Lower leg skin (tissue), 3 donors: Measurements from ENCODE around the gene PDZRN3.

Source experiments
- POLR2A ChIP-seq, 2 donors: fragments of 450-650 bp; IDR thresholded peaks; one replicate each; pipeline ENCODE4 v1.6.1; 2016 to 2017; ENCODE audit warnings: antibody characterized with exemption in 2 of 2, mild to moderate bottlenecking in 1 of 2, moderate library complexity in 1 of 2
- TF ChIP-seq, protein P1 (sequence below), 3 donors: fragments of 450-650 bp; IDR thresholded peaks; one replicate each; pipeline ENCODE4 v1.5.1; 2016; ENCODE audit warnings: antibody characterized with exemption in 3 of 3, mild to moderate bottlenecking in 3 of 3, moderate library complexity in 2 of 3

DNA sequence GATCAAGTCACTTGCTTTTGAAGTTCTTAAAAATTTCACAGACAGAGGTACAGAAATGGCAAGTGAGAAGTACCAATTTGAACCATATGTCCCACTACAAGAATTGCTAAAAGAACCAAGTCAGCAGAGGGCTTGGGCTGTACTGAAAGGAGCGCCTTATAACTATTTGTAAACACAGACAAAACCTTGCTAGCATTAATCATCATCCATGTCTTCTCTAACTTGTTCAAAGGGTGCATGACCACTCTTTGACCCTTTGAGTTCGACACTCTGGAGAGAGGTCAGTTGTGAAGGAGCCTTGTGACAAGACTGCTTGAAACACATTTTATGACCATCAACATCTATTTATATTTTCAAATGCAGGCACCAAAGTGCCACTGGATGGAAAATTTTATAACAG is 191.7 kb downstream of the PDZRN3 start:
- no peak for TF ChIP-seq POLR2A (IDR thresholded peaks at IDR 0.05)
- TF ChIP-seq, protein P1, sequence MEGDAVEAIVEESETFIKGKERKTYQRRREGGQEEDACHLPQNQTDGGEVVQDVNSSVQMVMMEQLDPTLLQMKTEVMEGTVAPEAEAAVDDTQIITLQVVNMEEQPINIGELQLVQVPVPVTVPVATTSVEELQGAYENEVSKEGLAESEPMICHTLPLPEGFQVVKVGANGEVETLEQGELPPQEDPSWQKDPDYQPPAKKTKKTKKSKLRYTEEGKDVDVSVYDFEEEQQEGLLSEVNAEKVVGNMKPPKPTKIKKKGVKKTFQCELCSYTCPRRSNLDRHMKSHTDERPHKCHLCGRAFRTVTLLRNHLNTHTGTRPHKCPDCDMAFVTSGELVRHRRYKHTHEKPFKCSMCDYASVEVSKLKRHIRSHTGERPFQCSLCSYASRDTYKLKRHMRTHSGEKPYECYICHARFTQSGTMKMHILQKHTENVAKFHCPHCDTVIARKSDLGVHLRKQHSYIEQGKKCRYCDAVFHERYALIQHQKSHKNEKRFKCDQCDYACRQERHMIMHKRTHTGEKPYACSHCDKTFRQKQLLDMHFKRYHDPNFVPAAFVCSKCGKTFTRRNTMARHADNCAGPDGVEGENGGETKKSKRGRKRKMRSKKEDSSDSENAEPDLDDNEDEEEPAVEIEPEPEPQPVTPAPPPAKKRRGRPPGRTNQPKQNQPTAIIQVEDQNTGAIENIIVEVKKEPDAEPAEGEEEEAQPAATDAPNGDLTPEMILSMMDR (IDR thresholded peaks at IDR 0.05), result no peak
